ENCODE results near the gene TMEM221. TPM values are rescaled to one million over a fixed set of nuclear protein-coding genes. Genes with fewer than 3 reads are reported as not detected.
A peak's percentile ranks its signal among the peaks of the same experiment; 100 is the strongest.

Gene TMEM221
- total RNA-seq, 1 donor from 2014 or later, result 4.5 TPM

DNA sequence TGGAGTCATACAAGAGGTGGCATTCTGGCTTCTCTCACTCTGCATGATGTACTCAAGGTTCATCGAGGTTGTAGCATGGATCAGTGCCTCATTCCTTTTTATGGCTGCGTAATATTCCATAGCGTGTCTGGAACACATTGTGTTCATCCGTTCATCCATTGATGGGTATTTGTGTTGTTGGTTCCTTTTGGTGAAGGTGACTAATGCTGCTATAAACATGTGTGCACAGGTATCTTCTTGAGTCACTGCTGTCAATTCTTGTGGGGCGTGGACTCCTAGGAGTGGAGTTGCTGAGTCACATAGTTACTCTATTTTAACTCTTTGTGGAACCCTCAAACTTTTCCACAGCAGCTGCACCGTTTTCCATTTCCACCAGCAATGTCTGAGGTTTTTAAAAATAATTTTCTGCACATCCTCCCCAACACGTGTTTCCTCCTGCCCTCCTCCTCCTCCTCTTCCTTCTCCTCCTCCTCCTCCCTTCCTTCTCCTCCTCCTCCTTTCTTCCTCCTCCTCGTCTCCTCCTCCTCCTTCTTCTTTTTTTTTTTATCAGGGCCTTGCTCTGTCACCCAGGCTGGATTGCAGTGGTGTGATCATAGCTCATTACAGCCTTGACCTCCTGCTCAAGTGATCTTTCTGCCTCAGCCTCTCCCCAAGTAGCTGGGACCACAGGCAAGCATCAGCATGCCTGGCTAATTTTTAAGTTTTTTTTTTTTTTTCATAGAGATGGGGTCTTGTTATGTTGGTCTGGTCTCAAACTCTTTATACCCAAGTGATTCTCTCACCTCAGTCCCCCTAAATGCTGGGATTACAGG is 2.0 kb upstream of the TMEM221 start:
- H3K27me3 Mint-ChIP-seq, result peaks cover 38% of the 10 kb centered on the region
- peak overlapping the region; percentile 19 for H3K4me3 Mint-ChIP-seq (ENCODE audit: low read depth)
- H3K9me3 Mint-ChIP-seq (ENCODE audit: low read depth), result peaks cover 3% of the 10 kb centered on the region

DNA sequence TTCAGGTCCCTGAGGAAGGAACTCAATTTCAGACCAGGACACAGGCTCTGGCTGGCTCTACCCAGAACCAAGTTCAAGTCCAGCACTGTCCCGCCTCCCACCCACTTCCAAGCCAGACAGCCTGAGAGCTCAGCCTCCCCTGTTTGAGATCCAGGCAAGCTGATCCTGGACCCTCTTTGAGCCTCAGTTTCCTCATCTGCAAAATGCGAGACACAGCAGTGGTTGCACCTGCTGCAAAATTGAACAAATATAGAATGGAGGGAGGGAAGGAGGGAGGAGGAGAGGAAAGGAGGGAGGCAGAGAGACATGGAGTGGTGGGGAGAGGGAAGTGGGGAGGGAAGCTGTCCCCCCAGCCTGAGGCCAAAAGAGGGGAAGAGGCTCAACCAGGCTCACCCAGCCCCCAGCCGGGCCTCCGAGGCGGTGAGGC is 751 bp downstream of the TMEM221 start:
- no peaks in the 10 kb centered on the region for H3K9me3 Mint-ChIP-seq (ENCODE audit: low read depth)
- peaks cover 19% of the 10 kb centered on the region for H3K27me3 Mint-ChIP-seq
- DNase-seq (ENCODE audit: low spot score, unreplicated experiment), result no peak
- H3K4me1 Mint-ChIP-seq (ENCODE audit: low read depth), result no peaks in the 10 kb centered on the region
- H3K27ac Mint-ChIP-seq, result no peak overlapping the region
- peak overlapping the region; percentile 62 for H3K4me3 Mint-ChIP-seq (ENCODE audit: low read depth)
- H3K36me3 Mint-ChIP-seq (ENCODE audit: insufficient read depth), result no peaks in the 10 kb centered on the region
- TF ChIP-seq, protein P1, sequence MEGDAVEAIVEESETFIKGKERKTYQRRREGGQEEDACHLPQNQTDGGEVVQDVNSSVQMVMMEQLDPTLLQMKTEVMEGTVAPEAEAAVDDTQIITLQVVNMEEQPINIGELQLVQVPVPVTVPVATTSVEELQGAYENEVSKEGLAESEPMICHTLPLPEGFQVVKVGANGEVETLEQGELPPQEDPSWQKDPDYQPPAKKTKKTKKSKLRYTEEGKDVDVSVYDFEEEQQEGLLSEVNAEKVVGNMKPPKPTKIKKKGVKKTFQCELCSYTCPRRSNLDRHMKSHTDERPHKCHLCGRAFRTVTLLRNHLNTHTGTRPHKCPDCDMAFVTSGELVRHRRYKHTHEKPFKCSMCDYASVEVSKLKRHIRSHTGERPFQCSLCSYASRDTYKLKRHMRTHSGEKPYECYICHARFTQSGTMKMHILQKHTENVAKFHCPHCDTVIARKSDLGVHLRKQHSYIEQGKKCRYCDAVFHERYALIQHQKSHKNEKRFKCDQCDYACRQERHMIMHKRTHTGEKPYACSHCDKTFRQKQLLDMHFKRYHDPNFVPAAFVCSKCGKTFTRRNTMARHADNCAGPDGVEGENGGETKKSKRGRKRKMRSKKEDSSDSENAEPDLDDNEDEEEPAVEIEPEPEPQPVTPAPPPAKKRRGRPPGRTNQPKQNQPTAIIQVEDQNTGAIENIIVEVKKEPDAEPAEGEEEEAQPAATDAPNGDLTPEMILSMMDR (IDR thresholded peaks at IDR 0.05; ENCODE audit: unreplicated experiment), result no peak

More for the DNA sequence above, 2.0 kb upstream of the TMEM221 start:
- Mint-ChIP-seq H3K36me3 (ENCODE audit: insufficient read depth) (no peaks in the 10 kb centered on the region), H3K4me1 (ENCODE audit: low read depth) (no peaks in the 10 kb centered on the region), H3K27ac (no peak overlapping the region)
- DNase-seq (ENCODE audit: low spot score, unreplicated experiment), result no peak
- TF ChIP-seq, protein P1 (IDR thresholded peaks at IDR 0.05; ENCODE audit: unreplicated experiment), result no peak

DNA sequence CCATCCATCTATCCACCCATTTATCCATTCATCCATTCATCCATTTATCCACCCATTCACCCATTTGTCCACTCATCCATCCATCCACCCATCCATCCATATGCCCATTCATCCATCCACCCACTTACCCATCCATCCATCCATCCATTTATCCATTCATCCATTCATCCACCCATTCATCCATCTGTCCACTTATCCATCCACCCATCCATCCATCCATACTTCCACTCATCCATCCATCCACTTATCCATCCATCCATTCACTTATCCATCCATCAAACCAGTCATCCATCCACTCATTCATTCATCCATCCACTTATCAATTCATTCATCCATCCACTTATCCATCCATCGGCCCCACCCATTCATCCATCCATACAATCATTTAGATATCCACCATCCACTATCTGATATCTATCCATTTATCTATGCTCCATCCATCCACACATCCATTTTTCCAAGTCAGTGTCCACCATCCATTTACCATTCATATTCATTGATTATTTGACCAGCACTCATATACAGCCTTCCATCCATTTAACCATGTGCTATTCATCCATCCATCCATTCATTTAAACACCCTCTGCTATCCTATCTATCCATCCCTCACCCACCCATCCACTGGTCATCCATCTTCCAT is 2.8 kb downstream of the TMEM221 start:
- H3K4me1 Mint-ChIP-seq (ENCODE audit: low read depth), result no peaks in the 10 kb centered on the region
- TF ChIP-seq, protein P1 (IDR thresholded peaks at IDR 0.05; ENCODE audit: unreplicated experiment), result no peak
- H3K4me3 Mint-ChIP-seq (ENCODE audit: low read depth), result no peak overlapping the region
- DNase-seq (ENCODE audit: low spot score, unreplicated experiment), result no peak
- H3K9me3 Mint-ChIP-seq (ENCODE audit: low read depth), result no peaks in the 10 kb centered on the region
- peaks cover 16% of the 10 kb centered on the region for H3K27me3 Mint-ChIP-seq
- H3K27ac Mint-ChIP-seq, result no peak overlapping the region
- no peaks in the 10 kb centered on the region for H3K36me3 Mint-ChIP-seq (ENCODE audit: insufficient read depth)

DNA sequence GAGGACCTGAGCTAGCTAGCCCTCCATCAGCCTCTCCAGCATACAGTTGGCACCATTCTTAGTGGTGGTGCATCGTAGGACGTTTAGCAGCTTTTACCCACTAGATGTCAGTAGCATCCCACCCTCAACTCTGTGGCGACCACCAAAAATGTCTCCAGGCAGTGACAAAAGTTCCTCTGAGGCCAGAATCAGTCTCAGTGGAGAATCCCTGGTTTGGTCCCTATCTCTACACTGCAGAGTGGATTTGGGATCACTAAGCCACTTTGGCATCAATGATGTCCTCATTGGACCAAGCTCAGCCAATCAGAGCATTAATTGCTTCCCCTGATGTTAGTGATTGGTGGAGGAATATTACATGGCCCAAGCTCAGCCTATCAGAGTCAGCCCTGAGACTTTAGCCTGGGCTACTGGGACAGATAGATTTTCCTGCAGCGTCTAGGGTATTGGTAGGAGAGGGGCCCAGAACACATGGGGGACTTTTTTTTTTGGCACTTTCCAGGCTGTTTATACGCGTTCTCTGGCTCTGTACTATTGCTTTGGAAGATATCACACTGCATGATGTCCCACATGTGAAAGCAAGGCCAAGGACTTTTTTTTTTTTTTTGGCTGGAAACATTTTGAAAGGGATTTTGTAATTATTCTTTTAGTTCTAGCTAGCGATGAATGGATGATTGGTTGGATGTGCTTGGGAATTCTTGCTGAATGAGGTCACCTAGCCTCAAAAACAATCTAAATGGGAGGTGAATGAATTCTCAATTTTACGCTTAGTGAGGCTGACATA is 7.0 kb downstream of the TMEM221 start:
- DNase-seq (ENCODE audit: low spot score, unreplicated experiment), result no peak
- H3K4me3 Mint-ChIP-seq (ENCODE audit: low read depth), result no peak overlapping the region
- TF ChIP-seq, protein P1 (IDR thresholded peaks at IDR 0.05; ENCODE audit: unreplicated experiment), result peak; percentile 50
- no peak overlapping the region for H3K27ac Mint-ChIP-seq
- H3K27me3 Mint-ChIP-seq, result no peaks in the 10 kb centered on the region
- H3K36me3 Mint-ChIP-seq (ENCODE audit: insufficient read depth), result no peaks in the 10 kb centered on the region
- H3K9me3 Mint-ChIP-seq (ENCODE audit: low read depth), result no peaks in the 10 kb centered on the region
- no peaks in the 10 kb centered on the region for H3K4me1 Mint-ChIP-seq (ENCODE audit: low read depth)

DNA sequence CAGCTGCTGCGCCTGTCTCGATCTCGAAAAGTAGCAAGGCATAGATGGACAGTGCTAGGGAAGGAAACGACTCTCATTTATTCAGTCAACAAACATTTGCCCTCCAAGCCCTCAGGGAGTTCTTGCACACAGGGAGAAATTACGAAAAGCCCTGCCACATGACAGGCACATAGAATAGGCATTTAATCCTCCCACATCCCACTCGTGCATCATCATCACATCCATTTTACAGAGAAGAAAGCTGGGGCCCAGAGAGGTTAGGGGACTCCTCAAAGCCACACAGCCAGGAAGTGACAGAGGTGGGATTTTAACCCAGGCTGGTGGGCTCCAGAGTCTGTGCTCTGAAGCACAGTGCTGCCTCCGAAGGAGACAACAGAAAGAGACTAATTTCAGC is 11.6 kb downstream of the TMEM221 start:
- Mint-ChIP-seq H3K36me3 (ENCODE audit: insufficient read depth) (no peaks in the 10 kb centered on the region), H3K27me3 (no peaks in the 10 kb centered on the region), H3K27ac (no peak overlapping the region), H3K4me3 (ENCODE audit: low read depth) (no peak overlapping the region), H3K9me3 (ENCODE audit: low read depth) (no peaks in the 10 kb centered on the region), H3K4me1 (ENCODE audit: low read depth) (no peaks in the 10 kb centered on the region)
- TF ChIP-seq, protein P1 (IDR thresholded peaks at IDR 0.05; ENCODE audit: unreplicated experiment), result no peak
- DNase-seq (ENCODE audit: low spot score, unreplicated experiment), result no peak

Data from progenitor cell of endocrine pancreas (in vitro differentiated cells).